SH-SY5Y (cell line): Measurements from ENCODE around the gene GALNT9.

Experiments used
- GATA2 ChIP-seq: IDR thresholded peaks from 2 replicates; pipeline ENCODE4 v1.6.1; 2011; ENCODE audit warnings: mild to moderate bottlenecking, low read depth, low read length
- GATA3 ChIP-seq: IDR thresholded peaks from 2 replicates; pipeline ENCODE4 v1.6.1; 2011; ENCODE audit warnings: low read depth, mild to moderate bottlenecking, low read length, moderate library complexity

- TF ChIP-seq GATA2, result no peak
- no peak for TF ChIP-seq GATA3
These were observed 39.2 kb downstream of the GALNT9 start for GRCh38 chr12:132290203-132290540.
